HTR-8/SVneo (cell line): ENCODE results near the gene MECR.

Experiments
- DNase-seq: peaks from one replicate; pipeline ENCODE4 v3.0.0; 2011; ENCODE audit warnings: low spot score, mixed read lengths; ENCODE audit not compliant: insufficient read length
- FAIRE-seq: peaks from 2 replicates; lab custom pipeline; 2011; peaks lifted over from hg19 to GRCh38; lab: Jason Lieb, UNC

The MECR gene

GRCh38 chr1:29145739-29146437 lies 84.8 kb downstream of the MECR start:
- DNase-seq, result no peak
- FAIRE-seq, result no peak

- FAIRE-seq, result no peak
Observed at GRCh38 chr1:29144178-29144577, 86.6 kb downstream of the MECR start.

GRCh38 chr1:29142714-29143113 lies 88.0 kb downstream of the MECR start:
- DNase-seq (no peak), FAIRE-seq (no peak)

More at GRCh38 chr1:29144178-29144577, 86.6 kb downstream of the MECR start:
- no peak for DNase-seq
